Neural cell (in vitro differentiated cells): ENCODE measurements around the gene MPHOSPH9.

ENCODE experiments used
- CTCF ChIP-seq: fragments of 450-650 bp; IDR thresholded peaks from 2 replicates; pipeline ENCODE4 v1.5.1; 2014; ENCODE audit warnings: antibody characterized with exemption, mild to moderate bottlenecking, moderate library complexity; ENCODE audit not compliant: poor library complexity, severe bottlenecking
- EP300 ChIP-seq: fragments of 450-650 bp; conservative IDR thresholded peaks from 2 replicates; pipeline ENCODE4 v1.6.1; 2014; ENCODE audit warnings: antibody characterized with exemption, mild to moderate bottlenecking, moderate library complexity; ENCODE audit not compliant: poor library complexity, severe bottlenecking
- EZH2 ChIP-seq: fragments of 200-600, 300-800 bp; shearing (Covaris generic), sonication (generic); IDR thresholded peaks from 2 replicates; pipeline ENCODE4 v1.6.1; 2014; ENCODE audit warnings: antibody characterized with exemption, low read length, borderline replicate concordance, mild to moderate bottlenecking; ENCODE audit not compliant: insufficient read depth, poor library complexity, severe bottlenecking
- REST ChIP-seq: IDR thresholded peaks from 2 replicates; pipeline ENCODE4 v1.6.1; 2012; ENCODE audit warnings: borderline replicate concordance
- TAF1 ChIP-seq: IDR thresholded peaks from 2 replicates; pipeline ENCODE4 v1.6.1; 2012; ENCODE audit warnings: low read depth

GRCh38 chr12:123148223-123148622, 84.7 kb downstream of the MPHOSPH9 start:
- TF ChIP-seq CTCF (no peak), TAF1 (no peak), EP300 (no peak), REST (no peak), EZH2 (no peak)
